Measurements from ENCODE around the gene WFDC5.

WFDC5 gene

GRCh38 chr20:45085867-45086266 lies 29.1 kb downstream of the WFDC5 start:
- no peak for TF ChIP-seq CTCF (IDR thresholded peaks at IDR 0.05; ENCODE audit: insufficient read depth, low read length, poor library complexity, severe bottlenecking)
- H3K27me3 ChIP-seq (replicated peaks; ENCODE audit: control insufficient read depth, insufficient read depth, low read length): no peaks in the 10 kb centered on the region
- DNase-seq (ENCODE audit: extremely low read depth, insufficient read length): no peak
- H3K4me3 ChIP-seq (replicated peaks; ENCODE audit: low read depth, low read length): no peak overlapping the region
- H3K36me3 ChIP-seq (ENCODE audit: control insufficient read depth, insufficient read depth, low read length): peaks cover 6% of the 10 kb centered on the region

GRCh38 chr20:45085289-45085688 lies 29.7 kb downstream of the WFDC5 start:
- Histone ChIP-seq H3K4me3 (replicated peaks; ENCODE audit: low read depth, low read length) (no peak overlapping the region), H3K27me3 (replicated peaks; ENCODE audit: control insufficient read depth, insufficient read depth, low read length) (no peaks in the 10 kb centered on the region), H3K36me3 (ENCODE audit: control insufficient read depth, insufficient read depth, low read length) (peaks cover 8% of the 10 kb centered on the region)
- DNase-seq (ENCODE audit: extremely low read depth, insufficient read length): no peak
- no peak for TF ChIP-seq CTCF (IDR thresholded peaks at IDR 0.05; ENCODE audit: insufficient read depth, low read length, poor library complexity, severe bottlenecking)

- no peak for TF ChIP-seq CTCF (IDR thresholded peaks at IDR 0.05; ENCODE audit: insufficient read depth, low read length, poor library complexity, severe bottlenecking)
- Histone ChIP-seq H3K36me3 (ENCODE audit: control insufficient read depth, insufficient read depth, low read length) (peaks cover 12% of the 10 kb centered on the region), H3K27me3 (replicated peaks; ENCODE audit: control insufficient read depth, insufficient read depth, low read length) (no peaks in the 10 kb centered on the region), H3K4me3 (replicated peaks; ENCODE audit: low read depth, low read length) (no peak overlapping the region)
- DNase-seq (ENCODE audit: extremely low read depth, insufficient read length): no peak
These were observed 31.8 kb downstream of the WFDC5 start for GRCh38 chr20:45083127-45083526.

- no peak for TF ChIP-seq CTCF (IDR thresholded peaks at IDR 0.05; ENCODE audit: insufficient read depth, low read length, poor library complexity, severe bottlenecking)
- Histone ChIP-seq H3K27me3 (replicated peaks; ENCODE audit: control insufficient read depth, insufficient read depth, low read length) (no peaks in the 10 kb centered on the region), H3K4me3 (replicated peaks; ENCODE audit: low read depth, low read length) (no peak overlapping the region), H3K36me3 (ENCODE audit: control insufficient read depth, insufficient read depth, low read length) (peaks cover 13% of the 10 kb centered on the region)
- DNase-seq (ENCODE audit: extremely low read depth, insufficient read length): no peak
These were observed 32.5 kb downstream of the WFDC5 start for GRCh38 chr20:45082468-45082867.

GRCh38 chr20:45080867-45081624 lies 33.9 kb downstream of the WFDC5 start:
- peaks cover 15% of the 10 kb centered on the region for H3K36me3 ChIP-seq (ENCODE audit: control insufficient read depth, insufficient read depth, low read length)
- peak; percentile 46 for TF ChIP-seq CTCF (IDR thresholded peaks at IDR 0.05; ENCODE audit: insufficient read depth, low read length, poor library complexity, severe bottlenecking)
- DNase-seq (ENCODE audit: extremely low read depth, insufficient read length): no peak

More at GRCh38 chr20:45080867-45081624, 33.9 kb downstream of the WFDC5 start:
- H3K4me3 ChIP-seq (replicated peaks; ENCODE audit: low read depth, low read length): no peak overlapping the region
- H3K27me3 ChIP-seq (replicated peaks; ENCODE audit: control insufficient read depth, insufficient read depth, low read length): no peaks in the 10 kb centered on the region

All from GM06990 (cell line).